PC-3 (cell line): ENCODE measurements around the gene BRME1. TPM values are rescaled to one million over a fixed set of nuclear protein-coding genes. Genes with fewer than 3 reads are reported as not detected.
A peak's percentile ranks its signal among the peaks of the same experiment; 100 is the strongest.

Experiments
- ATAC-seq: fragments of 200-7000 bp; cut with Tn5 transposase; 2 replicates; pipeline ENCODE4 v1.9.1; 2020; ENCODE audit warnings: mild to moderate bottlenecking, moderate library complexity
- BruUV-seq: library from RNA; stranded (reverse); fragments of 400-500 nt; replicated peaks from 2 replicates; lab custom pipeline; 2021; lab: Mats Ljungman, UMichigan
- CTCF ChIA-PET: fragments of 300-600 bp; sonication (Branson Sonifier 250); formaldehyde crosslinking; loops from one replicate; lab custom pipeline; 2022; ENCODE audit warnings: antibody characterized with exemption; lab: Charles Lee
- POLR2A ChIA-PET: fragments of 300-600 bp; sonication (Branson Sonifier 250); formaldehyde crosslinking; loops from one replicate; lab custom pipeline; 2022; ENCODE audit warnings: antibody characterized with exemption; ENCODE audit not compliant: unreplicated experiment; lab: Charles Lee
- DNase-seq: peaks from one replicate; pipeline ENCODE4 v3.0.0-alpha.2; 2015
- H2AFZ ChIP-seq: fragments of 300-600 bp; sonication (generic); 2 replicates; pipeline ENCODE4 v1.6.0; 2016; ENCODE audit warnings: antibody characterized with exemption, low read length
- H3F3A ChIP-seq: fragments of 300-600 bp; sonication (generic); one replicate; pipeline ENCODE4 v1.6.0; 2017; ENCODE audit warnings: antibody characterized with exemption, low read length, control low read depth, mild to moderate bottlenecking; ENCODE audit not compliant: unreplicated experiment
- H3K27ac ChIP-seq: fragments of 300-600 bp; sonication (generic); 2 replicates; pipeline ENCODE4 v1.5.1; 2016; ENCODE audit warnings: mild to moderate bottlenecking, low read length
- H3K27me3 ChIP-seq: fragments of 300-600 bp; sonication (generic); 2 replicates; pipeline ENCODE4 v1.6.1; 2016; ENCODE audit warnings: low read length, mixed read lengths
- H3K36me3 ChIP-seq: fragments of 300-600 bp; sonication (generic); 2 replicates; pipeline ENCODE4 v1.6.1; 2016; ENCODE audit warnings: low read depth, mixed run types, low read length, mixed read lengths
- H3K4me1 ChIP-seq: fragments of 300-600 bp; sonication (generic); 2 replicates; pipeline ENCODE4 v1.5.1; 2016; ENCODE audit warnings: low read length; ENCODE audit not compliant: insufficient read depth
- H3K4me2 ChIP-seq: fragments of 300-600 bp; sonication (generic); 2 replicates; pipeline ENCODE4 v1.6.0; 2016; ENCODE audit warnings: low read length
- H3K4me3 ChIP-seq: fragments of 300-600 bp; sonication (generic); 2 replicates; pipeline ENCODE4 v1.5.1; 2016; ENCODE audit warnings: mild to moderate bottlenecking, low read length, mixed read lengths
- H3K79me2 ChIP-seq: fragments of 300-600 bp; sonication (generic); 2 replicates; pipeline ENCODE4 v1.6.1; 2017; ENCODE audit warnings: low read length, mixed read lengths
- H3K9ac ChIP-seq: fragments of 300-600 bp; sonication (generic); 2 replicates; pipeline ENCODE4 v1.6.0; 2016; ENCODE audit warnings: mild to moderate bottlenecking, low read length
- H3K9me2 ChIP-seq: fragments of 300-600 bp; sonication (generic); replicated peaks from 2 replicates; pipeline ENCODE4 v1.6.1; 2016; ENCODE audit warnings: mixed run types, low read length, mixed read lengths
- H3K9me3 ChIP-seq: fragments of 300-600 bp; sonication (generic); 2 replicates; pipeline ENCODE4 v1.6.1; 2016; ENCODE audit warnings: low read length, mixed read lengths
- H4K20me1 ChIP-seq: fragments of 300-600 bp; sonication (generic); 2 replicates; pipeline ENCODE4 v1.6.1; 2016; ENCODE audit warnings: low read length, mixed read lengths
- CTCF ChIP-seq: fragments of 300-600 bp; sonication (generic); conservative IDR thresholded peaks from 2 replicates; pipeline ENCODE4 v1.5.1; 2017; ENCODE audit warnings: antibody characterized with exemption, low read depth, mild to moderate bottlenecking, low read length
- EZH2 ChIP-seq: fragments of 300-600 bp; sonication (generic); IDR thresholded peaks from one replicate; pipeline ENCODE4 v1.6.1; 2017; ENCODE audit warnings: antibody characterized with exemption, mild to moderate bottlenecking, low read length; ENCODE audit not compliant: unreplicated experiment
- EZH2phosphoT487 ChIP-seq: fragments of 300-600 bp; sonication (generic); IDR thresholded peaks from 2 replicates; pipeline ENCODE4 v1.6.1; 2018; ENCODE audit warnings: mild to moderate bottlenecking, antibody characterized with exemption, low read length, borderline replicate concordance
- intact Hi-C: fragments of 100-400 bp; cut with micrococcal nuclease; formaldehyde crosslinking; loops from 2 replicates; pipeline ENCODE4 v1.9.0; 2023
- total RNA-seq: library from RNA; depleted of rRNA; stranded (reverse); fragments of >200 nt; gene quantifications from 2 replicates; pipeline ENCODE4 v1.2.3, GENCODE V29; 2014

Gene BRME1
- total RNA-seq, 1 experiment from 2014 or later = 6.0 TPM

DNA sequence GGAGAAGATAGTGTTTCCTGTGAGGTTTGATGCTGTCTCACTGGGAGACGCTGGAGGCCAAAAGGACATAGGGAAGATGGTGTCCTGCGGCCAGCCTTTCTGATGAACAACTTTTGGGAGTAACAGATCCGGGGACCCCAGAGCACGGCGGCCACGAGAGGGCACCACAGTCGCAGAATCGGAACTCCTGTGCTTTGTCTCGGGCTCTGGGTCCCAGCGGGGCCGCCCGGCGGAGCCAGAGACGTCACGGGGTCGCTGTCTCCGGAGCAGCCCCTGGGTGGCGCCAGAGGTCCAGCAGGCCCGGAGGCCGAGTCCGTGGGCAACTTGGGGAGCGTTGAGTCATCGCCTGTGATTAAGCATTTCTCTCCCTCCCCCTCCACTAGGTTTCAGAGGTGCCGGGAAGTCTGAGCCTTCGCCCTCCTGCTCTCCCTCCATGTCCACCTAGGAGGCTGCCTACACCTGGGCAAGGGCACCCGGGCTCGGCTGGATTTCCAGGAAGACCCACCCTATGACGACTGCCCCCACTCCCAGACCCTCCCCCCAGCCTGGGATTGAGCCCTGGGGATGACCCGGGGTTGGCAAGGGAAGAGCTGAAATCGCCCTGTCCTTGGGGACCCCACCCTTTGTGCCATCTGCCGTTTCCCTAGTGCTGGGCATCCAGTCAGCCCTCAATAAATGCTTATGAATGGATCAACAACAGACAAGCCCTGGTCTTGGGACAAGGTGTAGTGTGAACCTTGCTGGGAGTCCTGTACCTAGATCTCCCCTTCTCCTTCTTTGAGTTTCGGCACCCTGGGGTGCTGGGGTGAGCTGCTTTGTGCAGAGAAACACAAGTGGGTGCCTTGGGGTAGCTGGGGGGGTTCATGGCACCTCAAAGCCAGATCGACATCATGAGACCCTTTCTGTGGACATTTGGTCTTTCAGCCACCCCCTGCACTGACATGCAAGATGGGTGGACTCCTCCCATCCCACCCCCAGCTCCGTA is 25.6 kb downstream of the BRME1 start:
- peaks cover 11% of the 10 kb centered on the region for H3K4me1 ChIP-seq
- ChIA-PET POLR2A (no interaction called here), CTCF (no interaction called here)
- H3F3A ChIP-seq = no peaks in the 10 kb centered on the region
- peak overlapping the region; percentile 89 for H2AFZ ChIP-seq
- TF ChIP-seq EZH2 (no peak), CTCF (peak; percentile 99)
- peak overlapping the region; percentile 60 for H3K9ac ChIP-seq
- H4K20me1 ChIP-seq = no peaks in the 10 kb centered on the region
- BruUV-seq = TSS peak; percentile 79
- no peaks in the 10 kb centered on the region for H3K9me2 ChIP-seq
- intact Hi-C loops = loop anchor here (1.0 to 2.0 kb wide), 4 partner anchors 26 to 194 kb away; partner anchors contain the start of genes BRME1, CC2D1A and DCAF15
- no peaks in the 10 kb centered on the region for H3K27me3 ChIP-seq
- no peaks in the 10 kb centered on the region for H3K79me2 ChIP-seq
- H3K27ac ChIP-seq = peak overlapping the region; percentile 62
- peak overlapping the region; percentile 81 for H3K4me2 ChIP-seq
- ATAC-seq = peak; percentile 89
- DNase-seq = peak; percentile 99
- no peaks in the 10 kb centered on the region for H3K9me3 ChIP-seq
- H3K36me3 ChIP-seq = no peaks in the 10 kb centered on the region
- H3K4me3 ChIP-seq = peak overlapping the region; percentile 54

DNA sequence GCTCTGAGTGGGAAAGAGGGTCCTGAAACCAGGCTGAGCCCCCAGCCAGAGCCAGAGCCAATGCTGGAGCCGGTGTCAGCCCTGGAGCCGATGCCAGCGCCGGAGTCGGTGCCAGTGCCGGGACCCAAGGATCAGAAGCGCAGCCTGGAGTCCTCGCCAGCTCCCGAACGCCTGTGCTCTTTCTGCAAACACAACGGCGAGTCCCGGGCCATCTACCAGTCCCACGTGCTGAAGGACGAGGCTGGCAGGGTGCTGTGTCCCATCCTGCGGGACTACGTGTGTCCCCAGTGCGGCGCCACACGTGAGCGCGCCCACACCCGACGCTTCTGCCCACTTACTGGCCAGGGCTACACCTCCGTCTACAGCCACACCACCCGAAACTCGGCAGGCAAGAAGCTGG is 28.6 kb downstream of the BRME1 start:
- TF ChIP-seq EZH2 (no peak), CTCF (no peak), EZH2phosphoT487 (no peak)
- Histone ChIP-seq H3K4me1 (peaks cover 11% of the 10 kb centered on the region), H3K27me3 (no peaks in the 10 kb centered on the region), H2AFZ (peak overlapping the region; percentile 69), H3K4me2 (peak overlapping the region; percentile 55), H4K20me1 (no peaks in the 10 kb centered on the region), H3K9me2 (no peaks in the 10 kb centered on the region), H3F3A (no peaks in the 10 kb centered on the region), H3K79me2 (no peaks in the 10 kb centered on the region), H3K27ac (no peak overlapping the region), H3K4me3 (no peak overlapping the region), H3K36me3 (no peaks in the 10 kb centered on the region), H3K9ac (no peak overlapping the region), H3K9me3 (no peaks in the 10 kb centered on the region)
- no TSS peak for BruUV-seq
- CTCF ChIA-PET = interaction anchor here (1.1 kb wide), 1 partner anchor 15 kb away, joined by 6 read pairs; no protein-coding TSS in a partner anchor
- no peak for ATAC-seq
- no peak for DNase-seq
- POLR2A ChIA-PET = interaction anchor here (1.0 kb wide), 1 partner anchor 14 kb away, joined by 3 read pairs; no protein-coding TSS in a partner anchor
- intact Hi-C loops = no loop called here

DNA sequence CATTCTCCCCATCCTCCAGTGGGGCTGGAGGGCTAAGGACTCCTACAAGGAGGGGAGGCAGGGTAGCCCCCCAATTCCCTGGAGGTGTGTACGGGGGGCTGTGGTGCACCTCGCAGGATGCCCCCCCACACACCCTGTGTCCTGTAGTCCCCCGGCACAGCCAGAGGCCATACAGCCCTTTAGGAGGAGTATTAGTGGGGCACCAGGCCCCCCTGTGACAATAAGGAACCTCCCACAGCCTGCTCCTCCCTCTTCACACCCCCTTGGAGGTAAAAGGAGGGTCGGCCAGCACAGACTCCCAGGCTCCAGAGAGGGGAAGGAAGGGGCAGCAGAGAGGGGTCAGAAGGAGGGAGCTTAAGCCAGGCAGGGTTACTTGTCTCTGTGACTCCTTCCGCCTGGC is 29.1 kb downstream of the BRME1 start, which contains the start of gene NANOS3:
Gene NANOS3 (plus strand): TSS at position 301 of the 400 bp plus-strand sequence. CDS start 115 bp downstream, outside the sequence.
- no TSS peak for BruUV-seq
- intact Hi-C loops = no loop called here
- Histone ChIP-seq H3K27ac (no peak within 1 kb of the TSS), H3K9ac (no peak within 1 kb of the TSS), H3K27me3 (no peaks in the 10 kb centered on the region), H3K9me3 (no peaks in the 10 kb centered on the region), H3K4me2 (peak within 1 kb of the TSS; percentile 55), H3K4me1 (peaks cover 11% of the 10 kb centered on the region), H4K20me1 (no peaks in the 10 kb centered on the region), H3K9me2 (no peaks in the 10 kb centered on the region), H3K36me3 (no peaks in the 10 kb centered on the region), H2AFZ (peak within 1 kb of the TSS; percentile 69), H3F3A (no peaks in the 10 kb centered on the region), H3K79me2 (no peaks in the 10 kb centered on the region), H3K4me3 (no peak within 1 kb of the TSS)
- ChIA-PET CTCF (interaction anchor here (1.1 kb wide), 1 partner anchor 15 kb away, joined by 6 read pairs; no protein-coding TSS in a partner anchor), POLR2A (interaction anchor here (1.0 kb wide), 1 partner anchor 14 kb away, joined by 3 read pairs; no protein-coding TSS in a partner anchor)
- TF ChIP-seq EZH2 = no peak
- ATAC-seq = no peak
- DNase-seq = no peak
